Measurements from ENCODE around the gene C2CD5.
"Not testable (repeated sequence)": the region's sequence is repeated elsewhere in the genome, so short reads cannot be mapped to it uniquely, and the experiment has no call there.

The C2CD5 gene

GRCh38 chr12:22474970-22475720 is 69.2 kb downstream of the C2CD5 start:
- no peak for DNase-seq

GRCh38 chr12:22473212-22473611 is 71.1 kb downstream of the C2CD5 start:
- DNase-seq = no peak

- DNase-seq = no peak
These were observed 77.2 kb downstream of the C2CD5 start for GRCh38 chr12:22467190-22467589.

- no peak for DNase-seq
These were observed 81.0 kb downstream of the C2CD5 start for GRCh38 chr12:22463306-22463705.

- no peak for DNase-seq
These were observed 82.6 kb downstream of the C2CD5 start for GRCh38 chr12:22461786-22462185.

GRCh38 chr12:22459838-22460490 is 84.4 kb downstream of the C2CD5 start:
- DNase-seq = no peak

GRCh38 chr12:22458298-22458937 is 85.9 kb downstream of the C2CD5 start:
- DNase-seq = no peak

- DNase-seq = no peak
These were observed 87.3 kb downstream of the C2CD5 start for GRCh38 chr12:22457085-22457484.

GRCh38 chr12:22453511-22453910 is 90.8 kb downstream of the C2CD5 start:
- no peak for DNase-seq

- no peak for DNase-seq
These were observed 97.1 kb downstream of the C2CD5 start for GRCh38 chr12:22447223-22447622.

- not testable (repeated sequence) for DNase-seq
These were observed 100.1 kb downstream of the C2CD5 start for GRCh38 chr12:22444317-22444665.

GRCh38 chr12:22443379-22444316 is 100.7 kb downstream of the C2CD5 start:
- peak; percentile 45 for DNase-seq

- DNase-seq = no peak
These were observed 107.1 kb downstream of the C2CD5 start for GRCh38 chr12:22437031-22437806.

GRCh38 chr12:22435583-22435982 is 108.8 kb downstream of the C2CD5 start:
- DNase-seq = no peak

- DNase-seq = no peak
These were observed 112.6 kb downstream of the C2CD5 start for GRCh38 chr12:22431693-22432251.

GRCh38 chr12:22416801-22417200 is 127.5 kb downstream of the C2CD5 start:
- no peak for DNase-seq

- DNase-seq = no peak
These were observed 128.7 kb downstream of the C2CD5 start for GRCh38 chr12:22415342-22416309.

GRCh38 chr12:22414742-22415141 is 129.6 kb downstream of the C2CD5 start:
- DNase-seq = no peak

- DNase-seq = no peak
These were observed 130.8 kb downstream of the C2CD5 start for GRCh38 chr12:22413592-22413991.

- no peak for DNase-seq
These were observed 131.8 kb downstream of the C2CD5 start for GRCh38 chr12:22412581-22412980.

- DNase-seq = no peak
These were observed 133.9 kb downstream of the C2CD5 start for GRCh38 chr12:22410486-22410885.

Measured in stimulated activated CD4-positive, alpha-beta T cell treated with anti-CD3 and anti-CD28 coated beads, Interleukin-2, amount 100 ng/mL, for 48 hours (primary cell).